HepG2 (cell line): ENCODE data around the gene PIP5K1A. TPM values are rescaled to one million over a fixed set of nuclear protein-coding genes. Genes with fewer than 3 reads are reported as not detected.

ENCODE experiments used
- AGO1 ChIP-seq: fragments of 200-400 bp; formaldehyde crosslinking; IDR thresholded peaks from 2 replicates; pipeline ENCODE4 v1.6.1; 2017; ENCODE audit warnings: mild to moderate bottlenecking, low read depth, low read length, moderate library complexity; ENCODE audit not compliant: poor library complexity, severe bottlenecking
- ARNT ChIP-seq: fragments of 450-650 bp; IDR thresholded peaks from 2 replicates; pipeline ENCODE4 v1.6.1; 2017
- BHLHE40 ChIP-seq: IDR thresholded peaks from 2 replicates; pipeline ENCODE4 v1.6.1; 2011; ENCODE audit warnings: low read length, improper control_type of control experiment
- CEBPG ChIP-seq: IDR thresholded peaks from 2 replicates; pipeline ENCODE4 v1.6.1; 2016
- HDAC1 ChIP-seq: sonication (generic); formaldehyde crosslinking; IDR thresholded peaks from 2 replicates; pipeline ENCODE4 v1.5.1; 2020; ENCODE audit warnings: mild to moderate bottlenecking, missing genetic modification reagents
- IKZF1 ChIP-seq: fragments of 450-650 bp; IDR thresholded peaks from 2 replicates; pipeline ENCODE4 v1.7.1; 2016
- JUND ChIP-seq: sonication (generic); formaldehyde crosslinking; IDR thresholded peaks from 2 replicates; pipeline ENCODE4 v1.8.0; 2022; ENCODE audit warnings: mild to moderate bottlenecking, missing genetic modification reagents
- NFE2L2 ChIP-seq: fragments of 150-350 bp; IDR thresholded peaks from 2 replicates; pipeline ENCODE4 v1.6.1; 2014; ENCODE audit warnings: low read length
- SIX4 ChIP-seq: sonication (generic); formaldehyde crosslinking; IDR thresholded peaks from 2 replicates; pipeline ENCODE4 v1.4.0; 2020; ENCODE audit warnings: missing genetic modification reagents
- SMAD1 ChIP-seq: sonication (generic); formaldehyde crosslinking; IDR thresholded peaks from 2 replicates; pipeline ENCODE4 v1.4.0; 2020; ENCODE audit warnings: missing genetic modification reagents, low read depth, mild to moderate bottlenecking, borderline replicate concordance
- SRSF1 ChIP-seq: fragments of 200-400 bp; formaldehyde crosslinking; optimal IDR thresholded peaks from 2 replicates; pipeline ENCODE3; 2017; ENCODE audit warnings: mild to moderate bottlenecking, low read depth, low read length, moderate library complexity
- STAG1 ChIP-seq: sonication (generic); formaldehyde crosslinking; IDR thresholded peaks from 2 replicates; pipeline ENCODE4 v1.4.0; 2020; ENCODE audit warnings: missing genetic modification reagents
- TBP ChIP-seq: sonication (generic); formaldehyde crosslinking; IDR thresholded peaks from 2 replicates; pipeline ENCODE4 v1.5.0; 2020; ENCODE audit warnings: missing genetic modification reagents
- ZKSCAN5 ChIP-seq: sonication (generic); formaldehyde crosslinking; IDR thresholded peaks from 2 replicates; pipeline ENCODE4 v1.5.1; 2020; ENCODE audit warnings: mild to moderate bottlenecking, missing genetic modification reagents
- ZNF101 ChIP-seq: sonication (generic); formaldehyde crosslinking; IDR thresholded peaks from 2 replicates; pipeline ENCODE4 v1.4.0; 2020; ENCODE audit warnings: mild to moderate bottlenecking, low read depth, missing genetic modification reagents, borderline replicate concordance
- ZNF253 ChIP-seq: sonication (generic); formaldehyde crosslinking; IDR thresholded peaks from 2 replicates; pipeline ENCODE4 v1.8.0; 2022; ENCODE audit warnings: mild to moderate bottlenecking, missing genetic modification reagents, borderline replicate concordance
- ZNF547 ChIP-seq: sonication (generic); formaldehyde crosslinking; IDR thresholded peaks from 2 replicates; pipeline ENCODE4 v1.5.1; 2020; ENCODE audit warnings: mild to moderate bottlenecking, missing genetic modification reagents
- ZNF775 ChIP-seq: sonication (generic); formaldehyde crosslinking; IDR thresholded peaks from 2 replicates; pipeline ENCODE4 v1.4.0; 2020; ENCODE audit warnings: missing genetic modification reagents, mild to moderate bottlenecking, moderate library complexity, borderline replicate concordance
- ZSCAN25 ChIP-seq: sonication (generic); formaldehyde crosslinking; IDR thresholded peaks from 2 replicates; pipeline ENCODE4 v1.8.0; 2022; ENCODE audit warnings: mild to moderate bottlenecking, missing genetic modification reagents
- polyA plus RNA-seq, 8 experiments: library from polyadenylated mRNA; depleted of rRNA in 3 of 8; stranded (reverse) in 7 of 8; unstranded in 1 of 8; fragments of >200 nt; fragmentation: Illumina TruSeq in 4 of 8; extraction: Trizol in 4 of 8; gene quantifications; 2 replicates each; pipeline versions ENCODE4 v1.2.1 to v1.2.3, GENCODE V29; 2011 to 2016; ENCODE audit warnings: low read depth in 4 of 8, missing spikeins in 1 of 8, mixed read lengths in 1 of 8; ENCODE audit not compliant: insufficient read depth in 1 of 8
- total RNA-seq, 5 experiments: library from RNA; depleted of rRNA; stranded (reverse); fragments of >200 nt; fragmentation: Illumina TruSeq; extraction: Trizol; gene quantifications; 2 replicates each; pipeline ENCODE4 v1.2.3, GENCODE V29; 2016; ENCODE audit warnings: low read depth in 1 of 5
- TF ChIP-seq, protein P1 (sequence below): fragments of 450-650 bp; IDR thresholded peaks from 2 replicates; pipeline ENCODE4 v1.6.1; 2017; ENCODE audit warnings: mild to moderate bottlenecking
- TF ChIP-seq, protein P2 (sequence below): sonication (generic); formaldehyde crosslinking; IDR thresholded peaks from 2 replicates; pipeline ENCODE4 v1.4.0; 2020; ENCODE audit warnings: missing genetic modification reagents, borderline replicate concordance
- TF ChIP-seq, protein P3 (sequence below): sonication (generic); formaldehyde crosslinking; conservative IDR thresholded peaks from 2 replicates; pipeline ENCODE4 v1.5.0; 2020; ENCODE audit warnings: missing genetic modification reagents
- TF ChIP-seq, protein P4 (sequence below): sonication (generic); formaldehyde crosslinking; conservative IDR thresholded peaks from 2 replicates; pipeline ENCODE4 v1.8.0; 2022; ENCODE audit warnings: missing genetic modification reagents

The PIP5K1A gene
- total and polyA plus RNA-seq, 2 of the 13 experiments (the other 11 are each of a cell fraction or from before 2014, with no cell fraction given): 45.3 to 65.1 TPM

DNA sequence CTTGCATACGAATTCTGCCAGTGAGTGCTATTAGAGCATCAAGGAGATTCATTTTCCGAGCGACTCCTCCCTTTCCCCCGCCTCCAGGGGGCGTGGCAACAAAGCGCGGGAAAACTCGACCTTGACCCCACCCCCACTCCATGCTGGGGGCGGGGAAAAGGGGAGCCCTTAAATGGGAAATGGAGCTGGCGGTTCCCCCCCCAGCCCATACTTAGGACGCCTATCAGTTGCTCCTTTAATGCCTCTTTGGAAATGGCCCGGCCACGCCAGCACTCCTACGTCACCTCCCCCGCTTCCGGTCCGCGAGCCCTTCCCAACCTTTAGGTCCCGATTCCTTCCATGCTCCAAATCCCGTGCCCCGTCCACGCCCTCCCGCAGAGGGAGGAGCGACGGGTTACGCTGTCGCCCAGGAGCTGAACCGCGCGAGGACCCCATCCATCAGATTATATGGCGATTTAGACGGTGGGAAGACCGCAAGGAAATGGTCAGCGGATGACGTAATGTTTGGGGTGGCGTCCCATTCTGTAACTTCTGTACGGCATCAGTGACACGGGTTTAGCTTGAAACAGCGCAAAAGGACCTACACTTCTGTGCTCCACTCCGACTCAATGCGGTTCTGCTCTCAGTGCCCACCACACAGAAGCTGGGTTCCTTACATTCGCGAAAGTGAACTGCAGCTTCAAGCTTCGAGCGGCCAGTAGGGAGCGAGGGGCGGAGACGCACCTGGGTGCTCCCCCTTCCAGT is 83.0 kb downstream of the PIP5K1A start (continued):
- TF ChIP-seq, protein P1, sequence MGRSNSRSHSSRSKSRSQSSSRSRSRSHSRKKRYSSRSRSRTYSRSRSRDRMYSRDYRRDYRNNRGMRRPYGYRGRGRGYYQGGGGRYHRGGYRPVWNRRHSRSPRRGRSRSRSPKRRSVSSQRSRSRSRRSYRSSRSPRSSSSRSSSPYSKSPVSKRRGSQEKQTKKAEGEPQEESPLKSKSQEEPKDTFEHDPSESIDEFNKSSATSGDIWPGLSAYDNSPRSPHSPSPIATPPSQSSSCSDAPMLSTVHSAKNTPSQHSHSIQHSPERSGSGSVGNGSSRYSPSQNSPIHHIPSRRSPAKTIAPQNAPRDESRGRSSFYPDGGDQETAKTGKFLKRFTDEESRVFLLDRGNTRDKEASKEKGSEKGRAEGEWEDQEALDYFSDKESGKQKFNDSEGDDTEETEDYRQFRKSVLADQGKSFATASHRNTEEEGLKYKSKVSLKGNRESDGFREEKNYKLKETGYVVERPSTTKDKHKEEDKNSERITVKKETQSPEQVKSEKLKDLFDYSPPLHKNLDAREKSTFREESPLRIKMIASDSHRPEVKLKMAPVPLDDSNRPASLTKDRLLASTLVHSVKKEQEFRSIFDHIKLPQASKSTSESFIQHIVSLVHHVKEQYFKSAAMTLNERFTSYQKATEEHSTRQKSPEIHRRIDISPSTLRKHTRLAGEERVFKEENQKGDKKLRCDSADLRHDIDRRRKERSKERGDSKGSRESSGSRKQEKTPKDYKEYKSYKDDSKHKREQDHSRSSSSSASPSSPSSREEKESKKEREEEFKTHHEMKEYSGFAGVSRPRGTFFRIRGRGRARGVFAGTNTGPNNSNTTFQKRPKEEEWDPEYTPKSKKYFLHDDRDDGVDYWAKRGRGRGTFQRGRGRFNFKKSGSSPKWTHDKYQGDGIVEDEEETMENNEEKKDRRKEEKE: no peak
- TF ChIP-seq ARNT (no peak), ZNF547 (CRISPR knock-in tag) (no peak), ZSCAN25 (CRISPR knock-in tag) (no peak; the same call in 1 of the 2 replicates), ZNF101 (CRISPR knock-in tag) (no peak), NFE2L2 (no peak), ZKSCAN5 (no peak), STAG1 (CRISPR knock-in tag) (no peak; the same call in 1 of the 2 replicates), TBP (CRISPR knock-in tag) (no peak), CEBPG (peak; percentile 72), ZNF775 (0 out of 2 replicates have a peak, but pooled peaks have one; percentile 33), SRSF1 (no peak), HDAC1 (peak; percentile 84), BHLHE40 (peak; percentile 64; the same call in 1 of the 2 replicates), AGO1 (no peak), SIX4 (CRISPR knock-in tag) (no peak), SMAD1 (CRISPR knock-in tag) (peak; percentile 55; the same call in 1 of the 2 replicates), ZNF253 (CRISPR knock-in tag) (no peak; the same call in 1 of the 2 replicates), JUND (CRISPR knock-in tag) (peak; percentile 75), IKZF1 (no peak)
- TF ChIP-seq, protein P2, sequence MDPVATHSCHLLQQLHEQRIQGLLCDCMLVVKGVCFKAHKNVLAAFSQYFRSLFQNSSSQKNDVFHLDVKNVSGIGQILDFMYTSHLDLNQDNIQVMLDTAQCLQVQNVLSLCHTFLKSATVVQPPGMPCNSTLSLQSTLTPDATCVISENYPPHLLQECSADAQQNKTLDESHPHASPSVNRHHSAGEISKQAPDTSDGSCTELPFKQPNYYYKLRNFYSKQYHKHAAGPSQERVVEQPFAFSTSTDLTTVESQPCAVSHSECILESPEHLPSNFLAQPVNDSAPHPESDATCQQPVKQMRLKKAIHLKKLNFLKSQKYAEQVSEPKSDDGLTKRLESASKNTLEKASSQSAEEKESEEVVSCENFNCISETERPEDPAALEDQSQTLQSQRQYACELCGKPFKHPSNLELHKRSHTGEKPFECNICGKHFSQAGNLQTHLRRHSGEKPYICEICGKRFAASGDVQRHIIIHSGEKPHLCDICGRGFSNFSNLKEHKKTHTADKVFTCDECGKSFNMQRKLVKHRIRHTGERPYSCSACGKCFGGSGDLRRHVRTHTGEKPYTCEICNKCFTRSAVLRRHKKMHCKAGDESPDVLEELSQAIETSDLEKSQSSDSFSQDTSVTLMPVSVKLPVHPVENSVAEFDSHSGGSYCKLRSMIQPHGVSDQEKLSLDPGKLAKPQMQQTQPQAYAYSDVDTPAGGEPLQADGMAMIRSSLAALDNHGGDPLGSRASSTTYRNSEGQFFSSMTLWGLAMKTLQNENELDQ: no peak
- TF ChIP-seq, protein P3, sequence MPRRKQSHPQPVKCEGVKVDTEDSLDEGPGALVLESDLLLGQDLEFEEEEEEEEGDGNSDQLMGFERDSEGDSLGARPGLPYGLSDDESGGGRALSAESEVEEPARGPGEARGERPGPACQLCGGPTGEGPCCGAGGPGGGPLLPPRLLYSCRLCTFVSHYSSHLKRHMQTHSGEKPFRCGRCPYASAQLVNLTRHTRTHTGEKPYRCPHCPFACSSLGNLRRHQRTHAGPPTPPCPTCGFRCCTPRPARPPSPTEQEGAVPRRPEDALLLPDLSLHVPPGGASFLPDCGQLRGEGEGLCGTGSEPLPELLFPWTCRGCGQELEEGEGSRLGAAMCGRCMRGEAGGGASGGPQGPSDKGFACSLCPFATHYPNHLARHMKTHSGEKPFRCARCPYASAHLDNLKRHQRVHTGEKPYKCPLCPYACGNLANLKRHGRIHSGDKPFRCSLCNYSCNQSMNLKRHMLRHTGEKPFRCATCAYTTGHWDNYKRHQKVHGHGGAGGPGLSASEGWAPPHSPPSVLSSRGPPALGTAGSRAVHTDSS: no peak
- TF ChIP-seq, protein P4, sequence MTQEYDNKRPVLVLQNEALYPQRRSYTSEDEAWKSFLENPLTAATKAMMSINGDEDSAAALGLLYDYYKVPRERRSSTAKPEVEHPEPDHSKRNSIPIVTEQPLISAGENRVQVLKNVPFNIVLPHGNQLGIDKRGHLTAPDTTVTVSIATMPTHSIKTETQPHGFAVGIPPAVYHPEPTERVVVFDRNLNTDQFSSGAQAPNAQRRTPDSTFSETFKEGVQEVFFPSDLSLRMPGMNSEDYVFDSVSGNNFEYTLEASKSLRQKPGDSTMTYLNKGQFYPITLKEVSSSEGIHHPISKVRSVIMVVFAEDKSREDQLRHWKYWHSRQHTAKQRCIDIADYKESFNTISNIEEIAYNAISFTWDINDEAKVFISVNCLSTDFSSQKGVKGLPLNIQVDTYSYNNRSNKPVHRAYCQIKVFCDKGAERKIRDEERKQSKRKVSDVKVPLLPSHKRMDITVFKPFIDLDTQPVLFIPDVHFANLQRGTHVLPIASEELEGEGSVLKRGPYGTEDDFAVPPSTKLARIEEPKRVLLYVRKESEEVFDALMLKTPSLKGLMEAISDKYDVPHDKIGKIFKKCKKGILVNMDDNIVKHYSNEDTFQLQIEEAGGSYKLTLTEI: no peak
